ENCODE results near the gene PRKCH.

PRKCH gene

DNA sequence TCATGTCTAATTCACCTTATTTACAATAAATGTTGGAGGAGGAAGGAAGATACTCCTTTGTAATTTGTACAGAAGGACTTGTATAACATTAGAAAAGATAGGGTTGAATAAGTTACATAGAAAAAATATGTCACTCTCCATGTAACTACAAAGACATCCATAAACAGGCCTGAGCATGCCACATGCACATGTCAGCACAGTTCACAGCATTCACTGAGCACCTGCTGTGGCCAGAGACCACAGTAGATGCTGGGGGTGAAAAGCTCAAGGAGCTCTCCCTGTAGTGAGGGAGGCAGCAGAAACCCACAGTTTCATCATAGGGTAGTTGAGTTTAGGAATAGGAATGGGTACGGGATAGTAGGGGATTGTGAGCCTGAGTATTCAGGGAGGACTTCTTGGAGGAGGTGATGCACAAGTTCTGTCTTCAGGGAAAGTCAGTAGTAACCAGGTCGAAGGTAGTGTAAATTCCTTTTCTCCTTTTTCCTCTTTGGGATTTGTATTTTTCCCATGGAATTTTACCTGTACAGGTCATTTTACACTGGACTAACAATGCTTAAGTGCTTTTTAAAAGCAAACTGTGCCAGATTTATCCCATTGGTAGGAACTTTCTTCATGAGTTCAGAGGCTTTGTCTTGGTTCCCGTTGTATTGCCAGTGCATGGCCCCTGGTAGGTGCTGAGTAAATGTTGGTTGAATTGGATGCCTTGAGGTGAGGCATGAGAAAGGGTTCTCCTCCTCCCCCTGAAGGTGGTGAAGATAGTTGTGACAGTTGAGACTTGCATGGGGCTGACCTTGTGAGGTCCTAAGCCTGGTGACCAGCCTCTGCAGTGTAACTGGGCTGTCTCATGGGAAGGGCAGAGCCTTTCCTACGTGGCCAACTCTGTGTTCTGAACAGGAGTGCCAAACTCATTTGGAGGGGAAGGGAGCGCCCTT lies 20.2 kb downstream of the PRKCH start:
- DNase-seq: no peak

DNA sequence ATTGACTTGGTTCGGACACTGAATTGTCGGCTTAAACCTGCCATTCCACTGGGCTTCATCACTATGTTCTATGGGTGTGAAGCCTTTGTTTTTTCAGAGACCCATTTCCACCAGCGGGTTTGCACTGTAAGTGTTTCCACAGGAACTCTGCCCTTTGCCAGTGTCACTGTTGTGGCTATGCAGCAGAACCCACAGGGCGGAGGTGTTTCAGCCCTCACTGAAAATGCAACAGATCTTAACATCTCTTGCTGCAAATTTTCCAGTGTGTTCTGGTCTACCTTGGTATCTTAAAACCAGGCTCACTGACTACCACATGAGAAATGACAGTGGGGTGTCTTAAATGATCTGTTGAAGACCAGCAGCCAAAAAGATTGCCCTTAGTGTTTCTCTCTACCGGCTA lies 21.1 kb downstream of the PRKCH start:
- no peak for DNase-seq

DNA sequence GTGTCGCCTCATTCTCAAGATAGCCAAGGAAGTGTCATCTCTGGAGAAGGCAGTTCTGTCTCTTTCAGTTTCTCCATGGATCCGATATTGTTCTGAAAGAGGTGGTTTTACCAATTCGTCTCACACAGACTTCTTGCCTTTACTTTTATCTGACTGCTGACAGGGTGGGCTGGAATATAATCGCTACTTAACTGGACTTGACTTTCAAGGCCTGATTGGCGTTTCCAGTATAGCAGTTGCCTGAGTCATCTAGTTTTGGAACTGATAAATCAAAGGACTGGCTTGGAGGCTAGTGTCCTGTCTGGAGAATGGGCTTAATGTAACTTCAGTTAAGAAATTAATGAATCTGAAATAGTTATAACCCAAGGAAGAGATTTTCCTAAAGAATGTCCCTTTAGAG lies 21.6 kb downstream of the PRKCH start:
- DNase-seq: no peak

DNA sequence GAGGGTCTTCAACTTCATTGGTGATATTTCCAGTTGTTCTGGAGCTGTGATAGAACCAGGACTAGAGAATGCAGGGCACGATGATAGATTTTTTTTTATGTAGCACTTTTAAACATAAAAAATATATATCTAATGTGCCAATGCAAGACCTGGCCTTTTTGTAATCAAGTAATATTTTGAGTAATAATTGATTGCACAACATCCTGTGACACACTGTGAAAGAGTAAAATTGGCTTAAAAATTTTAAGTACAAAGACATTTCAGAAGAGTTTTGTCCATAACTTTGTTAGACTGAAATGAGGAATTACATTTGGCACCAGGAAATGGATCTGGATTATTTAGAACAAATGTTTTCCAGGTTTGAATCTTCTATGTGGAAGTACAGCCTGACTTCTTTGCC lies 22.1 kb downstream of the PRKCH start:
- DNase-seq: no peak

DNA sequence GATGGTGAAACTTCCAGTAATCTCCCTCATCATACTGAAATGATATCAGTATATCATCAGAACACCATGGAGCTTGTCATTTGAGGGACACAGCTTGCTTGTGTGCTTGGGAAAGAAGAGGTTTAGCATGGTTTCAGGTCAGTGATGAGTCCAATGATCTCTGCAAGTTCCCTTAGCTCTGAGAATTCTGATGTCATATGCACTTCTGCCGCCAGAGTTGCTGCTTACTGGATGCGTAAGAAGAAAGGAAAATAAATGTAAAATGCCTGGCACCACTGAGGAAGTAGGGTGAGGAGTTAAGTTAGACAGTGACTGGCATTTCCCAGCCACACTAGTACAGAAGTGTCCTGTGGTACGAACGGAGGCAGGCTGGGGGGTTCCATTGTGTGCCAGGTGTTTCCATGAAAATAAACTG lies 22.6 kb downstream of the PRKCH start:
- no peak for DNase-seq

DNA sequence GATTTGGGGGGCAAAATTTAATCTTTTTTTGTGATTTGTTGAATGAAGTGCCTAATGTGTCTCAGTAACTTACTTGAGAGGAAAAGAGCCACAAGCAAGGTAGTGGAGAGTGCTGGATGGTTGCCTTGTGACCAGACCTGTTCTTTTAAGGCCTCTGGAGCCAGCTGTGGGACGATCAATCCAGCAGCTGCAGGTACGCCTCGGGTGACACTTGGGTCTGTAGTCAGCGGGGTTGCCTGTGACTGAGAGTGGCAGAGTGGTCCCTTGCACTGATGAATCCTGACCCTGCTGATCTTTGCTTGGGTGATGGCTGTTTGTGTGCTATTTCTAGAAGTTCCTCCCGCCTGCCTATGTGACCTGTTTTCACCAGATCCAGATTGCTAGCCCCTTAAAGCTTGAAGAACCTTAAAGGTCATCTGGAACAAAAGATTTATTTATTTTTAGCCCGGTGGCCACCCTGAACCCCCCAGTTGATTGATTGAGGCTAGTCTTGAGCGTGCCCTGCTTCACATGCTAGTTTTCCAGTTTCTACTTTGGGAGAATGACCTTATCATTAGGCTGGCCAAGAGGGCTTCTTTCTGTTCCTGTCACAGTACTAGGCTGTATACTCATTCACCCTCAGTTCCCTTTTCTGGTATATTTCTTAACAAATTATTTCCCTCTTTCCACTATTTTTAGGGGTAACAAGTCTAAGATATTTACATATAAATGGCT lies 23.2 kb downstream of the PRKCH start:
- DNase-seq: no peak

DNA sequence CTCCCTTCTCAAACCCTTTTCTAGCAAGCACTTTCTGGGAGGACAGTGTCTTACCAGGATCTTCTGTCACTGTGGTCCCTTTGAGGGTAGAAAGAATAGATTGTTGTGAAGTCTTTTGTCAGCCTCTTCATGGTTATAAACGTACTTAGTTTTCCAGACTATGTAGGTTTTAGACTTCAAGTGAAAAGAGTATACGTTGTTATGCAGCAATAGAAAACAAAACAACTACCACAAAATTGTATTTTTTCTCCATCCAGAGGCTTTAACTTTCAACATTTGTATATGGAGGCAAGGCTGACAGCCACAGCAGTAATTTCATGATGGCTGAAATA lies 23.7 kb downstream of the PRKCH start:
- DNase-seq: no peak

DNA sequence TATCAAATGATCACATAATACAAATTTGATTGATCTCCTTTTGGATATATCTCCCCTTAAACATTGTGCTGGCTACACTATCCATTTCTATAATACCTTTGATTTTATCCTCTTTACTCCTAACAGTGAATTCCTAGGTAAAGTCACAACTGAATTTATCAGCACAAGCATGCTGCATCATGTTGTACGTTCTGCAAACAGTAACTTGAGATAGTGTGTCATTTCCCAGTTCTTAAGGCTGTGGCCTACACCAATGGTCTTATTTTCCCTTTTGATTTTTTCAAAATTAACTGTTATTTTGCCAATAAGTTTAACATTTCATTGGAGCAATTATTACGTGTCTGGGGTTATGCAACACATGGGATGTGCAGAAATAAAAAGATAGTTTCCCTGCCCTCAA lies 24.8 kb downstream of the PRKCH start:
- no peak for DNase-seq

DNA sequence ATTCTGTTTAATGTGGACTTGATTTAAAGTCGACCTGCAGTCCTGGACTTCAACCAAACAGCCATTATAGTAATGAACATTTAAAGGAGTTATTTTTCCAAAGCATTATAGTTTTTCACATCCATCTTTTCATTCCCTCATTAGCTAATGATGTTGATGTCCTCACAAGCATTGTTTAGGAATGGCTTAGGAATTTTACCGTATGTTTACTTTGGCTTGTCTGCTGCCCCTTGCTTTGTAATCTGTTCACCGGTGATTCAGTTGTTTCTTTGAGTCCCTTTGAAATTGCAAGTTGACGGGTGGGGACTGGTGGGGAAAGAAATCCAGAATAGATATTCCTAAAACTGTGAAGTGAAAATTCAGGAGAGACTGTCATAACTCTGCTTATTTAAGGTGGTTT lies 25.4 kb downstream of the PRKCH start:
- DNase-seq: no peak

DNA sequence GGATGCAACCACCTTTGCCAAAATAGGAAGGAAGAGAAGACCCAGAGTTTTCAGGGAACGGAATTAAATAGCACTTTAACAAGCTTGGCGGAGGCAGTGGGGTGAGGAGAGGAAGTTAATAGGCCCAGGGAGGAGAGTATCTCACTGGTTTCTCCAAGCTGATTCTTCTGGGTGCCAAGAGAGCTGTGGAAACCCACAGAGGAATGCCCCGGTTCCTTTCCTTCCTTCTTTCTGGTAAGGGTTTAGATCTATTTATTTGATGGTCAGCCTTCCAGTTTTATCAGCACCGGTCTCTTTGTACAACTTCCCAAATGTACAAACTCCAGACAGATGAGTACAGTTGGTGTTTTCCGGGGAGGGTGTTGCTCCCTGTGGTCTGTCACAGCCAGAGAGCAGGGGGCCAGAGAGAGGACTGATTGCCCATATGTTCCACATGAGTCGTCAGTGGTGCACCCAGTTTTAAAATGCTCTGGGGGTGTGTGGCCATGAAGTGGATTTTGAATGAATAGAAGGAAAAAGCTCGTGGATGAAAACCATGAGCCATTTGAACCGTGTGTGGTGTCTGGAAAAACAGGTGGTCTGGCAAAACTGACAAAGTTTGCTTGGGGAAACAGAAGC lies 26.6 kb downstream of the PRKCH start:
- no peak for DNase-seq

DNA sequence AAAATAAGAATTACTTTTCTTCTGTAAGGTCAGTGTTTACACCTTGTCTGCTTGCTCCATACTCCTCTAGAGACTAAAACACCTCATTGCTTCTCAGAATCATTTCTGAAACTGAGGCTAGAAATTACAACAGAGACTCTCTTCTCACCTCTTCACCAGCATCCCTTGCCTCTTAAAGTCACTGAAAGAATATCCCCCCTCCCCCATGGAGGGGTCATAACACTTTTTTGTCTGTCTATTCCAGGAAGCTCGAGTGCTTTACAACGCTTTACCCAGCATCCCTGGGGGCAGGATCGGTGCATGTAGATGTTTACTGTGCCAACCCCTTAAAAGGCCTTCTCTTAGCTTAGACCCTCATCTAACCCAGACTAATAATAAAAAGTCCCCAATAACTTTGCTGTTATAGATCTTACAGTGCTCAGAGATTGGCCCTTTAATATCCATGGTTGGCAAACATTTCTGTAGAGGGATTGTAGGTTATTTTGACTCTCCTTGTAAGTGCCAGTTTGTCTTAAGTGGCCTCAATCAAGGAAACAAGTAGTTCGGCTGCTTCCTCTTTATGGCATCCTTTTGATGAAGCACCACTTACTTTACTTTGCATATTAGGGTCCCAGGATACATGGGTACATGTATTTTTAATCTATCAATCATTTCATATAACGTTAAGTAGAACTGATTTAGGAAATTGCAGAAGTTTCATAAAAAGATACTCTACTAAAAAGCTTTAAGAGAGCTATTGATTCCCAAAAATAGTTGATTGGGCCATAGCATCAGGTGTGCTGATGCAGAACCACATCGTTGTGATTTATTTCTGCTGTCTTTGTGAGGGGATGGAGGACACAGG lies 29.3 kb downstream of the PRKCH start:
- no peak for DNase-seq

DNA sequence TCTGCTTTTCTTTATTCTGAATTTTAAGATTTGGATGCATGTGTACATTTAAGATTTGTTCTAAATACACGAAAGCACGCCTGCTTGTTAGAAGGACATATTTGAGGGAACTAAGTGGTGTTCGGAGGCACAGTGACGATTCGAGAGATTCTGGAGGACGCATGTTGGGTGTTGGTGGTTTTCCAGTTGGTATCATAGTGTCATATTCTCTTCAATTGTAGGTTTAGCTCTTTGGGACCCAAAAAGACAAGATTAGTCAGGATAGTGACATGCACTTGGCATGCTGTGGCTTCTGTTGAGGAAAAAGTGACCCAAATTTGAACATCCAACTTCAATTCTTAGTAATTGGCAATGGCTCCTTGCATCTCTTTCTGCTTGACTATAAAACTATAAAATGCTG lies 30.1 kb downstream of the PRKCH start:
- DNase-seq: no peak

DNA sequence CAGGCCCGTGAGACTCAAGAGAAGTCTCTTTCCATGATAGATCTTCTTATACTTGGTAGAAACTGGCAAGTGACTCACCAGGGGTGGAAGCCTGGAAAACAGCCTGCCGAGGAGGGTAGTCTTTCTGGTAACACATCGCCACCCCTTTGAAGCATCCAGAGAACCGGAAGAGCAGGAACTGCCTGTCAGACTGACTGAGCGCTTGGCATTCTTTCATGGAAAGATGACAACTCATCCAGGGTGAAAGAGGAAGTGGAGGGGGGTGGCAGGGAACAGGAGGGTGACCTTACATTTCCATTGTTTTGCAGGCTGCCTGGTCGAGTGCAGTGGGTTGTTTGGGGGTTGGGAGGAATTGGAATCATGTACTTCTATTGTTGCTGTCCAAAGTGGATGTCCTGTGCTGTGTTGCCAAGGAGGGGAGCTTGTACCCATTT lies 34.5 kb downstream of the PRKCH start:
- peak; percentile 41 for DNase-seq

DNA sequence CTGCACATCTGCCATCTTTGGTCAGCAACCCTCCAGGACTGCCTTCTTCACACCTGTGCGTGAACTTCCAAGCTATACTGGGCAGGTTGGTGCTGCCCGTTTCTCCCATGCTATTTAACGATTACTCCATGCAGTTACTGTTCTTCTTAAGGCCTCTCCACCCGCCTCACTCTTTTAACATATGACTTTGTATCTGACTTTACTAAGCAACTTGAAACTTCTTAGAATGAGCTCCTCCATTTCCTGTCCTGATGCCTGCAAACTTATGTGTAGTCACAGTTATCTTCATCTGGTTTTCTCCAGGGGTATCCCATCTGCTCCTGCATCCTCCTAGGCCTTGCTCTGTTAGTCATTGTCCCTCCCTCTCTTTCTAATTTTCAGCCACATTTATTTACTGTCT lies 35.7 kb downstream of the PRKCH start:
- no peak for DNase-seq

DNA sequence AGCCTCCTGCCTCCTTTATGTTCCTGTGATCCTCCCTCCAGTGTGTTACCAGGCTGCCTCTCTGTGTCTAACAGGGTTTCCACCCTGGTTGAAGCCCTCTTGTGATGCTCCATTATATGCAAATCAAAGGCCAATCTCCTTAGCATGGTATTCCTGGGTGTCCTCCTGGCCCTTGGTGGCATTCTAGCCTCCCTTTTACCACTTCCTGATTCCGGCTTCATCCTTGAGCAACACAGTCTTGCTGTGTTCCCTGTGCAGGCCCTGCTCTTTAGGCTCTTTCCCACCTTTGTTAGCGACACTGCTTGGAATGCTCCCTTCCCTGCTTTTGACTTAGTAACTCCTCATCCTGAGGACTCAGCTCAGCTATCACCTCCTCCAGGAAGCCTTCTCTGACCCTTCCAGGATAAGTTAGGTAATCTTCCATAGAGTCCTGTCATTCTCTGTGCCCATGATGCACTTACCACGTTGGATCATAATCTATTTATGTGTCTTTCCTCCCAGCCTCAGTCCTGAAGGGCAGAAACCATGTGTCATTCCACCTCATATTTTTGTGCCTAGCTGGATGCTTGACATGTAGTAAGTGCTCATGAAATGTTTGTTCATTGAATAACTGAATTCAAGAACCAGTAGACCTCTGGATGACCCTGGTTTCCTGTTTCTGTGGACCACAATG lies 37.3 kb downstream of the PRKCH start:
- DNase-seq: no peak

DNA sequence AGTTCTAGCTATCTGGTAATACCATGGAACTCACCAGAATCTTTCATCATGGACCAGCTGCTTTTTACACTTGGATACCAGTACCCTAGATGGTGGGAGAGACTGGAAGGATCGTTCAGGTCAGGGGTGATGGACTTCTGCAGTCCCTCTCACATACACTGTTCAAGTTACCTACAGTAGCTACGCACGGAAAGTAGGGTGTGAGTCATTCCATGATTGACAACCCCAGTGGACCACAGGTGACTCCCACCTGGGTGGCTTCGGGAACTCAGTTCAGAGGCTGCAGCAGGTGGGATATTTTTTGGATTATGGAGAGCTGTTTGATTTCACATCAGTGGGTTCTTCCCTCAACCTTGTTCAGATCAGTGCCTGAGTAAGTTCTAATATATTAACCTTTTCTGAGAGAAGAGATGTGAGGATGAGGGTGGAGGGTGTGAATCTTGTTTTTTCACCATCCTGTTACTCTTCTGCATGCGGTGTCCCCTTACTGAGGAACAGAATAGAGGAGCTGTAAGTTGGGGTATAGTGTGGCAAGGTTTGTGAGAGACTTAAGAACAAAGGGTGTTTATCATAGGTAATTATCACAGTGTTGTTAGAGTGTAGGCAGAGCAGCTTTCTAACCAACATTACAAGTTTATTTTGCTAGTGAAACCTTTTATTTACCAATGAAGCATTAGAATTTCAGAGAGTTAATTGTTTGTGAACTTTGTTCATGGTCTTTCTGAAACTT lies 39.6 kb downstream of the PRKCH start:
- no peak for DNase-seq

DNA sequence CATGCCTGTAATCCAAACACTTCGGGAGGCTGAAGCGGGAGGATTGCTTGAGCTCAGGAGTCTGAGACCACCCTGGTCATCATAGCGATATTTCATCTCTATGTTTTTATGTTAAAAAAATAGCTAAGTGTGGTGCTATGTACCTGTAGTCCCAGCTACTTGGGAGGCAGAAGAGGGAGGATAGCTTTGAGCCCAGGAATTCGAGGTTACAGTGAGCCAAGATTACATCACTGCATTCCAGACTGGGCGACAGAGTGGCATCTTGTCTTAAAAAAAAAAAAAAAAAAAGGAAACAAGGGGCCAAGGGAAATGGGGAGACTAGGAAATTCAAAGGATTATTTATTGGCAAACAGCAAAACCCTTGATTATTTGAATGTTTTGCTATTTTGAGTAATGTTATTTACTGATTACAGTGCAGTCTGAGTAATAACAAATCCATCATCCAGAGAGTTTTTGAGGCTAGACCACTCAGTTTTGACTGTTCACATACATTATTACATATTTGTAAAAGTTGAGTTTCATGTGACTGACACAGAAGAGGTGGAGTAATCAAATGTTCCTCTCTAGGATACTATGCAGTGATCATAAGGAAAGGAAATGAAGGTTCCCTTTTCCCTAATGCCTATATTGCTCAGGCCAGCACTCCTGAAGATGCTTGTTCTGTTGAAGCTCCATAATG lies 40.8 kb downstream of the PRKCH start:
- DNase-seq: no peak

DNA sequence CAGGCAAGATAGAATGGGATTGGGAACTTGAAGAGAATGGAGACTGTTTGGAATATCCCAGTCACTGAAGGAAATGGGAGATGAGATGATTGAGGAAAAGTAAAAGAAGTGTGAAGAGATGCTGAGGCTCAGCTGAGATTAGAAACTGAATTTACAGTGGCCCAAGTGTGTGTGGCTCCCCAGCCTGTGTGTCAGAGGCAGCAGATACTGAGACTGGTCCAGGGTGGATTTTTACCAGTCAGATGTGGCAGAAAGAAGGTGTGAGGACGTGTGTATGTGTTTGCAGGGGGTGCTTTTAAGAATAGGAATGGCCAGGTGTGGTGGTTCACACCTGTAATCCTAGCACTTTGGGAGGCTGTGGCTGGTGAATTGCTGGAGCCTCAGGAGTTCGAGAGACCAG lies 42.9 kb downstream of the PRKCH start:
- no peak for DNase-seq

DNA sequence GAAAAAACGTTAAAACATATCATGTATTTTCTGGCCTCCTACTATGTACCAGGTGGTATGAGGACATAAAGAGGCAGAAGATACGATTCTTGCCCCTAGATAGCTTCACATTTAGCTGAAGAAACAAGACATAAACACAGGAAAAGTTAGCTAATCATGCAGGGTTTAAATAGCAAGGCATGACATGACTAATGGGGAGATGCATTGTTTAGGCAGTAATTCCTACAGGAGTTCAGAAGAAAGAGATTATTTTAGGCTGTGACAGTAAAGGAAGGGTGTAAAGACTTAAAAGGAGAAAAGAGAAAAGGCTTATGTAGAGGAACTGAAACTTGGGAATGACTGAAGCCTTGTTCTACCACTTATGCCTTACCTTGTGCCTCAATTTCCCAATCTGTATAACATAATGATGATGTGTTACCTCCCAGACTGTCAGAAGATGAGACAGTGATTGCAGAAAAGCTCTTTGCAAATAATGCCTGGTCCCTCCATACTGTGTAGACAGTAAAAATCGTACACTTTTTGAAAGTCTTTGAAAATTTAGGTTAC lies 44.4 kb downstream of the PRKCH start:
- DNase-seq: no peak

DNA sequence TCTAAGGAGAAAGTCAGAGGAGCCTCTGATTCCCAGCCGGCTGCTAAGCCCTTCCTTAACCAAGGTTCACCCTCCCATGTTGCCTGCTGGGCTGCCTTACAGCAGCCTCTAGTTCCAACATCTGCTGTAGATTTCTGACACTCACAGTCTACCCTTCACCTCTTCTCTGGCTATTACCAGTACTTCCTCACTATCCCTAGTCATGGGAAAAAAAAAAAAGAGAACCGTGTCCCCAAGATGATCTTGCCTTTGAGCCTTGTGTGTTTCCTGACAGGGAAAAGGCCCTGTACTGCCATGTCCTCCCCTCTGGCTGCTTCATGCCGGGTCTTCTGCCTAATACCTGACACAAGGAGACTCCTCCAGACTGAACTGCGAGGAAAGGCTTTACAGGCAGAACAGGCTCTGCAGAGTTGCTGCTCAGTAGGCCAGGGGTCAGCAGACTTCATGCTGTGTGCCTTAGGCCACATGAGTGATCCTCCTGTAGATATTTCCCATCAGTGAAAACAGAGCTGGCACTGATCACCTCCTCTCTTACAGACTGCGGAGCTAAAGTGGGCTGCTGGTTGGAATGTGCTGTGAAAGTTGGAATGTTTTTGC lies 46.8 kb downstream of the PRKCH start:
- no peak for DNase-seq

All from fibroblast of upper back skin (primary cell).